ENCODE results near the gene ATG12.

ATG12 gene

GRCh38 chr5:115842089-115842935, 947 bp upstream of the ATG12 start:
- Histone ChIP-seq H3K4me1 (ENCODE audit: low read depth, poor library complexity, severe bottlenecking) (peaks cover 32% of the 10 kb centered on the region), H4K20me1 (ENCODE audit: insufficient read depth) (peaks cover 11% of the 10 kb centered on the region), H3K9ac (peak overlapping the region; percentile 92), H2AFZ (ENCODE audit: low read depth) (peak overlapping the region; percentile 94), H3K36me3 (ENCODE audit: insufficient read depth) (0 out of 2 replicates have a peak, but pooled peaks cover 4% of the 10 kb centered on the region), H3K79me2 (ENCODE audit: insufficient read depth, low read depth) (peaks cover 54% of the 10 kb centered on the region), H3K27ac (peak overlapping the region; percentile 77), H3K4me2 (peak overlapping the region; percentile 66), H3K4me3 (IDR thresholded peaks at IDR 0.05; ENCODE audit: insufficient read depth, low read depth, low read length) (no peak overlapping the region), H3K27me3 (ENCODE audit: insufficient read depth, low read depth) (no peaks in the 10 kb centered on the region; the same call in 1 of the 2 replicates)
- TF ChIP-seq CTCF (conservative IDR thresholded peaks at IDR 0.05; ENCODE audit: low read depth, low read length): no peak

- Histone ChIP-seq H3K9ac (peak overlapping the region; percentile 92), H3K4me3 (IDR thresholded peaks at IDR 0.05; ENCODE audit: insufficient read depth, low read depth, low read length) (no peak overlapping the region), H3K4me2 (peak overlapping the region; percentile 79), H3K4me1 (ENCODE audit: low read depth, poor library complexity, severe bottlenecking) (peaks cover 32% of the 10 kb centered on the region), H3K79me2 (ENCODE audit: insufficient read depth, low read depth) (peaks cover 50% of the 10 kb centered on the region), H4K20me1 (ENCODE audit: insufficient read depth) (peaks cover 11% of the 10 kb centered on the region), H3K36me3 (ENCODE audit: insufficient read depth) (peaks cover 9% of the 10 kb centered on the region; the same call in 1 of the 2 replicates), H2AFZ (ENCODE audit: low read depth) (peak overlapping the region; percentile 94), H3K27me3 (ENCODE audit: insufficient read depth, low read depth) (no peaks in the 10 kb centered on the region; the same call in 1 of the 2 replicates), H3K27ac (peak overlapping the region; percentile 77)
- TF ChIP-seq CTCF (conservative IDR thresholded peaks at IDR 0.05; ENCODE audit: low read depth, low read length): no peak
These were observed 492 bp downstream of the ATG12 start for GRCh38 chr5:115840873-115841272.

- H3K4me2 ChIP-seq: peak overlapping the region; percentile 79
- no peak overlapping the region for H2AFZ ChIP-seq (ENCODE audit: low read depth)
- H3K36me3 ChIP-seq (ENCODE audit: insufficient read depth): peaks cover 17% of the 10 kb centered on the region; the same call in 1 of the 2 replicates
- no peak overlapping the region for H3K4me3 ChIP-seq (IDR thresholded peaks at IDR 0.05; ENCODE audit: insufficient read depth, low read depth, low read length)
- H3K79me2 ChIP-seq (ENCODE audit: insufficient read depth, low read depth): peaks cover 40% of the 10 kb centered on the region
- no peak overlapping the region for H3K9ac ChIP-seq
- peak; percentile 68 for TF ChIP-seq CTCF (conservative IDR thresholded peaks at IDR 0.05; ENCODE audit: low read depth, low read length)
- peaks cover 32% of the 10 kb centered on the region for H3K4me1 ChIP-seq (ENCODE audit: low read depth, poor library complexity, severe bottlenecking)
- no peak overlapping the region for H3K27ac ChIP-seq
- H3K27me3 ChIP-seq (ENCODE audit: insufficient read depth, low read depth): no peaks in the 10 kb centered on the region; the same call in 1 of the 2 replicates
- H4K20me1 ChIP-seq (ENCODE audit: insufficient read depth): peaks cover 11% of the 10 kb centered on the region
These were observed 2.4 kb downstream of the ATG12 start for GRCh38 chr5:115838885-115839518.

- peaks cover 31% of the 10 kb centered on the region for H3K79me2 ChIP-seq (ENCODE audit: insufficient read depth, low read depth)
- peaks cover 16% of the 10 kb centered on the region for H4K20me1 ChIP-seq (ENCODE audit: insufficient read depth)
- H3K9ac ChIP-seq: no peak overlapping the region
- H2AFZ ChIP-seq (ENCODE audit: low read depth): no peak overlapping the region
- no peak overlapping the region for H3K4me2 ChIP-seq
- H3K27me3 ChIP-seq (ENCODE audit: insufficient read depth, low read depth): no peaks in the 10 kb centered on the region
- no peak for TF ChIP-seq CTCF (conservative IDR thresholded peaks at IDR 0.05; ENCODE audit: low read depth, low read length)
- H3K36me3 ChIP-seq (ENCODE audit: insufficient read depth): peaks cover 17% of the 10 kb centered on the region; the same call in 1 of the 2 replicates
- H3K27ac ChIP-seq: no peak overlapping the region
- peaks cover 19% of the 10 kb centered on the region for H3K4me1 ChIP-seq (ENCODE audit: low read depth, poor library complexity, severe bottlenecking)
- H3K4me3 ChIP-seq (IDR thresholded peaks at IDR 0.05; ENCODE audit: insufficient read depth, low read depth, low read length): no peak overlapping the region
These were observed 5.9 kb downstream of the ATG12 start for GRCh38 chr5:115835481-115835880.

Data from KMS-11 (cell line).